Stimulated activated CD4-positive, alpha-beta T cell treated with anti-CD3 and anti-CD28 coated beads, Interleukin-2, amount 100 ng/mL, for 4 hours (primary cell): ENCODE results near the gene NT5E.
"Not testable (repeated sequence)": the region's sequence is repeated elsewhere in the genome, so short reads cannot be mapped to it uniquely, and the experiment has no call there.

Experiments used
- DNase-seq: peaks from one replicate; pipeline ENCODE4 v3.0.0-alpha.2; 2020; ENCODE audit warnings: low read depth

NT5E gene

DNA sequence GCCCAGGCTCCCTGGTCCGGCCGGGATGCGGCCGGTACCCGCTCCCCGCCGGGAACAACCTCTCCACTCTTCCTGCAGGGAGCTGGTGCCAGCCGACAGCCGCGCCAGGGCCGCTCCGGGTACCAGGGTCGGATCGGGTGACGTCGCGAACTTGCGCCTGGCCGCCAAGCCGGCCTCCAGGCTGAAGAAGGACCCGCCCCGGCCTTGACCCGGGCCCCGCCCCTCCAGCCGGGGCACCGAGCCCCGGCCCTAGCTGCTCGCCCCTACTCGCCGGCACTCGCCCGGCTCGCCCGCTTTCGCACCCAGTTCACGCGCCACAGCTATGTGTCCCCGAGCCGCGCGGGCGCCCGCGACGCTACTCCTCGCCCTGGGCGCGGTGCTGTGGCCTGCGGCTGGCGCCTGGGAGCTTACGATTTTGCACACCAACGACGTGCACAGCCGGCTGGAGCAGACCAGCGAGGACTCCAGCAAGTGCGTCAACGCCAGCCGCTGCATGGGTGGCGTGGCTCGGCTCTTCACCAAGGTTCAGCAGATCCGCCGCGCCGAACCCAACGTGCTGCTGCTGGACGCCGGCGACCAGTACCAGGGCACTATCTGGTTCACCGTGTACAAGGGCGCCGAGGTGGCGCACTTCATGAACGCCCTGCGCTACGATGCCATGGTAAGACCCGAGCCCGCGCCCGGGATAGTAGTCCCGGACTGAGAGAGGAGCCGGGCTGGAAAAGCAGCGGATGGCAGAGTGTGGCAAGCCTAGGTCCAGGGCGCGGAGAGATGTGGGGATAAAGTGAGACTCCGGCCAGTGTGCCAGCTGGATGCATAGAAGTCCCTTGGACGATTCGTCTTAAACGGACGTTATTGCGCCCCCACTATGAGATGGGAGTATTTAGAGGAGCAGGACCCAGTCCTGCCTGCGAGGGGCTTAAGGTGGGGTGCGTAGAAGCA lies at the start of gene NT5E:
TSS of gene NT5E (plus strand) at position 266 of the 942 bp plus-strand sequence. CDS start at position 323, 57 bp downstream.
- DNase-seq: no peak

DNA sequence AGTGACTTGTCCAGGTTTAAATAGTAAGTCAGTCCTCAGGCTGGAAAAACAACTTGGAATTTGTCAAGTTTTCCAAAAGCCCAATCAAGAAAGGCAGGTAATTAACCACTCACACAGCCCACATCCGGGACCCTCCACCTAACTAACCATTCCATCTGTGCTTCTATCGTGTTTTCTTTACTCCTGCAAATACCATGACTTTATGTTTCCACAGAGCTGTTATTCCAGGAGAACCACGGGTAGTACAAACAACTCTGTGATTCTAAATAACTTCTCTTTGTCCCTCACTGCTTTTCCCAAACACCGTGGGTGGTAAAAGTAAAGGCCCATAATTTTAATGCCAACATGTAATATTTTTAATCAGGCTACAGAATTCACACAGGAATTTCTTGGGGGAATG lies 49.6 kb upstream of the NT5E start:
- DNase-seq: no peak

DNA sequence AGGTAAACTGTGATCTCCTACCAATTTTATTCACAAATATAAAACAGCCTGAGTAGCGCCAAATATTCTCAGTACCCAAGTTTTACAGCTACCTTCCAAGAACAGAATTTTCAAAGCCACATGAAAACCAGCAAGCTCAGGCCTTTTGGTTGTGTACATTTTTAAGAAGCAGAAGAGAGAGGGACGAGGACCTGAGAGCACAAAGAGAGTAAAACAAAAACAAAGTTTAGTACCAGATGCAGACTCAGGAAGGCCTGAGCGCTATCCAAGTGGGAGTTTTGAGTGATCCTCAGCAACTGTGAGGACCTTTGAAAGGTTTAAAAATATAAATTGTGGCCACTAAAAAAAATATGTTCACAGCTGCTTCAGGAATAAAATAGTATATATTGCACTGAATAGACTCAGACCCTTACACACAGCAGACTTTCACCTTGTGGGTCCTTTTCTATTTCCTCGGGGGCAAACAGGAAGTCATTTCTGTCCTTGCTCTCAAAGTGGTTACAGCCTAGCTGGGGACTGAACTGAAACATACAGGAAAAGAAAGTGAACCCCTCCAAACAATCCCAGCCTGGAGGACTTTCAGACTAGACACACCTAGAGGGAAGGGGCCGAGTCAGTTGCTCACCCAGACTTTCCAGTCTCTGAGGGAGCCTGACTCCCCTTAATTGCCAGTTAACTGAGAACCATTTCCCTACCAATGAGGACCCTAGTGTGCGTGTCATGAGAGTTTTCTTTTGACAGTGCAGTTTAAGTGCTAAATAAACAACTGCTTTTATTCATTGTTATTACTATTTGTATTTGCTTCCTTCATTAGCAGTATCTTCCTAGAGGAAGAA lies 48.5 kb upstream of the NT5E start:
- no peak for DNase-seq

DNA sequence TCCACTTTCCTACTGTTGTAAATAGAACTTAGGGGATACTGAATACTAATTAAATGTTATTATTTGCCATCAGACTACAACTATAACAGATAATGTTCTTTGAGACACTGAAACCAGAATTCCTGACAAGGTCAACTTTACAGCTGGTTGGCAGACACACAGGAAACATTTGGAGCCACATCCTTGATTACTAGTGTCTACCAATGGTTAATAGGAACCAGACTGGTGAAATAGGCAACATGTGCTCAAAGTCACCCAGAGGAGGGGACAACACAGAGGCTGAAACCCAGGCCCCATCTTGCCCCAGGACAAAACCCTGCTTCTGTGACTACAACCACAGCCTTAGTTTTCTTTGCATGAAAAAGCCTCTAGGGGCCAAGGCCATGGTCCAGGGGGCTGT lies 47.8 kb upstream of the NT5E start:
- no peak for DNase-seq

DNA sequence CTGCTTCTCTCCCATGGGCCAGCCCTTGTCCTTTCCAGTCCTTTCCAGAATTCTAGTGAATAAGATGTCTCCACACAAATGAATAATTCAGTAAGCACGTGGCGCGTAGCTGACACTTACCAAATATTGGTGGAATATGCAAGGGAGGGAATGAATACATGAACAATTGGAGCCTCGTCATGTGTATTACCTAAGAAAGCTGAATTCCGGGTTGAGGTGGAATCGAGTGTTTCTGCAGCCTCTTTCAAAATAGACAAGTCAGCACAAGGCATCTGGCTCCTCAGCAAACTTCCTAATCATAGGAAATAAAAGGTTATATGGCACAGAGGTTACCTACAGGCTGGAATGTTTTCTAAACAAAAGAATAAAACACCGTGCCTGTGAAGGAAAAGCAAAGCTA lies 47.0 kb upstream of the NT5E start:
- DNase-seq: no peak

DNA sequence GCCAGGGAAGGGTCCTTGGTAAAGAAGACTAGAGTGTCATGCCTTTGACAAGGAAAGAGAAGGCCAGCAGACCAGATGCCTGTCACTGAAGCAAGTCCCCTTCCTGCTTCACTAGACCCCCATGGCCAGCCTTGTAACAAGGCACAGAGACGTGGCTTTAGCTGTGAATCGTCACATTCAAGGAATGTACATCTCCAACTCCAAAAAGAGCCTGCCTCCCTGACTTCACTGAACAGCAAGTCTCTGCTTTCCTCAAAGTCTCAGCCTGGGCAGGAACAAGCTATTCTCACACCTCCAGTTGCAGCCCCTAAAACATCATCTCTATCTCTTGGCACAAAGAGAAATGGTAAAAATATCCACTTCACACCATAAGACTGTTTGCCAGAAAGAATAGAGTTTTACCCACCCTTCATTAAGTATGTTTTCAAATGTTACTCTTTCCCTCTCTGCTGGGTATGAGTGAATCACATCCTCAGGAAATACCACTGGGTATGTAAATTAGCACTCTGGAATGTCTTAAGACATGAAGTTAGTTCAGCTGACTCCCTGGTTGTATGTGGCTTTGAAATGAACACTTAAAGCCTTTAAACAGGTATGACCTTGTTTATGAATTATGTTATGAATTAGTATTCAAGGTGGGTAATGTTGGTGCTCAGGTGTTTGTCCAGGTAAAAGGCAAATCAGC lies 46.4 kb upstream of the NT5E start:
- no peak for DNase-seq

DNA sequence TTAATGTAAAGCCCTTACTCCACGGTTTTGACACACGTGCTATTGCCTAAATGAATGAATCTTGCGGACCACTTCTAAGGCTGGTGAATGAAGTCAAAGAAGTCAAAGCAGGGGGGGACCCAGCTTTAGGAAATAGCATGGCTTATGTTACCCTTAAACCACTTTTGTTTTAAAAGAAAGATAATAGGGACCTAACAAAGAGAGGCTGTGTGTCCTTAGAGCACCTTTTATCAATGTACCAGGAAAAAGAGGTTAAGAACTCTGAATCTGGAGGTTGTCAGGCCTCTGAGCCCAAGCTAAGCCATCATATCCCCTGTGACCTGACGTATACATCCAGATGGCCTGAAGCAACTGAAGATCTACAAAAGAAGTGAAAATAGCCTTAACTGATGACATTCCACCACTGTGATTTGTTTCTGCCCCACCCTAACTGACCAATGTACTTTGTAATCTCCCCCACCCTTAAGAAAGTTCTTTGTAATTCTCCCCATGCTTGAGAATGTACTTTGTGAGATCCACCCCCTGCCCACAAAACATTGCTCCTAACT lies 45.8 kb upstream of the NT5E start:
- not testable (repeated sequence) for DNase-seq

DNA sequence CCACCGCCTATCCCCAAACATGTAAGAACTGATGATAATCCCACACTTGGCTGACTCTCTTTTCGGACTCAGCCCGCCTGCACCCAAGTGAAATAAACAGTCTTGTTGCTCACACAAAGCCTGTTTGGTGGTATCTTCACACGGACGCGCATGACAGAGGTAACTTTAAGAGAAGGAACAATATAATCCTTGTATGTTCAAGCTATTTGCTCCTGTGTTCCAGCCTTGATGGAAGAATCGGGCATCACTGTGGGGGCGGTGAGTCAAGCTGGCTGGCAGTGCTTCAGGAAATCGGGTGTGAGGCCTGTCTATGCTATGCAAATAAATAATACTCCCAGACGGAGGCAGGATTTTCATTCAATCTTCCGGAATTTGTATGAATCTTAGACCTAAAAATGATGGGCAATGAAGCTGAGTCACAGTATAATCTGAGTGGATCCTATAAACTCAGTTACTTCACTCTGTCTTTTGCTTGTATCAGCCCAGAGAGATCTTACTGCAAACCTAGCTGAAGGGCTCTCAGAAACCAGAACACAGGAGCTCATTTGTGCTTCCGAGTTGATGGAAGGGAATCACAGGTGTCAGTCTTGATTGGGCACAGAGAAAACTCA lies 45.2 kb upstream of the NT5E start:
- no peak for DNase-seq

DNA sequence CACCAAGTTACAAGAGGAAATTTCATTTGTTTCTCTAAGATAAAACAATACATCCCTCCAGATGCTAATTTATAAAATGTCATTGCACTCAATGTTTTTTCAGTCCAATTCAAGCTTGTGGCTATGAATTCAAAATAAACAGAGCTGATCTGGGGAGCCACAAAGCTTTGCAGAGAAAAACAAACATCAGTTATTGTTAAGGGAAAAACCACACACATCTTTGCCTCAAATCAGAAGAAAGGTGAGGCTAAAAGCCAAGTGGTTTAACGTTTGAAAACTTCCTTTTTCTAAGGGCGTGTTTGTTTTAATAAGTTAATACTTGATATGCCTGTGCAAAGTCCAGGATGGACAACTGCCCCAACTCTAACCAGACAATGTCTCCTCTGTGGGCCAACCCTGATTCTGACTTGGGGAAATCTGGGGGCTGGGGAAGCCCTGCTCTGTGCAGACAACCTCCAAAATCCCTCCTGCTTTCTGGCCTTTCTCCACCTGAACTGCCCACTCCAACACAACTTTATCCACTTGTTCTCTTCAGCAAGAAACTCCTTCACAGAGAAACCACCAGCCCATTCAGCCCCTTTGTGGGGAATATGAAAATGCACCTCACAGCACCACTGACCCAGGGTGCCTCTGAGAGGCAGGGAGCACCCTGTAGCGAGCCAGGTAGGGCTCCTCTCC lies 44.6 kb upstream of the NT5E start:
- DNase-seq: no peak

DNA sequence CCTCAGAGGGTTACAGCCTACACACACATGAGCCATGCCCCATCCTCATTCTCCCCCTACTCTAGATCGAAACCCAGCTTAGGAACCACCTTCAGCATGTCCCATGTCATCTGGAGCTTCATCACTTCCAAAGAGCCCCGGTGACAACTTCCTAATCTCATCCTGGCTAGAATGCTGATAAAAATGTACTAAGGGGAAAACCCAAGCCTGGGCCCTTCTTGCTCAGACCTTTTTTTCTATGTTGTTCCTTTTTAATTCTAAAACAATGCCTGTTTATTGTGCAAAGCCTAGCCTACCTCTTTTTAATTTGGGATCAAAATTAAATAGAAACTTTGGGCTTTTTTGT lies 44.1 kb upstream of the NT5E start:
- DNase-seq: no peak

DNA sequence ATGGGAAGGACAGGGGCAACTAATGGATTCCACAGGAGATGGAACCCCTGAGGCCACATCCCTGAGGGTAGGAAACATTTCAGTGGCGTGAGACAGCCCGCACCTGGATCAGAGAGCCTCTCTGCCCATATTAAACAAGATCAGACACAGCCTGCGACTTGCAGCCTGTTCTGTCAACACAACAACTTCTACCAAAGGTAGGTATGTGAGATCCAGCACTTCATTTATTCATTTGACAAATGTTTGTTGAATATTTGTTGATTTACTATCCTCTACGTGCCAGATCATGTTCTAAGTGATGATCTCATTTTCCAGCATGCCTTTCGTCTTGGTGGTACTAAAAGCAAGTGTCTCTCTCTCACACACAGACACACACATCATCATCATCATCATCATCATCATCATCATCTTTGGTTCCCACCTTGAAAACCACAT lies 43.2 kb upstream of the NT5E start:
- DNase-seq: no peak

DNA sequence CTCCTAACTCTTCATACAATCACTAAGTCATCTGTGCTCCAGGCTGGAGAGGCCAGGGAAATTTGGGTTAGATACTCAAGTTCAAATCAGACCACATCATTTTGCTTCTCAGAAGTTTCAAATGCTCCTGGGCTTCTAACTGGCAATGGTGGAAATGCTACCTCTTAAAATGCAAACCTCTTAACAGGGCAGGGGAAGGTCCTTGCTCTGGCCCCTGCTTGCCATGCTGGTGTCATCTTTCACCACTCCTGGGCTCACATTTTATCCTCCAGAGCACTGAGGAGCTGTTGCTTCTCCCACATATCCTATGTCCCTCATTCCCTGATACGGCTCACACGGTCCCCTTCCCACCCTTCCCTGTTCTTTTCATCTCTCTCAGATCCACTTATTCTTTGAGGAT lies 41.8 kb upstream of the NT5E start:
- no peak for DNase-seq

DNA sequence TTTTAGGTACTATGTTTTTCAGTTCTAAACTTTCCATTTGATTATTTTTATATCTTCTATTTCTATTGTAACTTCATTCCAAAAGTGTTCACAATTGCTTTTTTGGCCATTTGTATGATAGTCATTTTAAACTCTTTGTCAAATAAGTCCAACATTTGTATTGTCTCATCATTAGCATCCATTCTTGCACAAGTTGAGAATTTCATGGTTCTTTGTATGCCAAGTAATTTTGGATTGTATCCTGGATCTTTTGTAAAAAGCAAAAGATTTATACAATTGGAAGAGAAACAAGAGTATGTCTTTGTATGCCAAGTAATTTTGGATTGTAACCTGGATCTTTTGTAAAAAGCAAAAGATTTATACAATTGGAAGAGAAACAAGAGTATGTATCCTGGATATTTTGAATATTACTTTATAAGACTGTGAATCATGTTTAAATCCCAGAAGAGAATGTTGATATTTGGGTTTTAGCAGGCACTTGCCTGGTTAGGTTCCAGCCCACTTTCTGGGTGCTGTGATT lies 36.9 kb upstream of the NT5E start:
- no peak for DNase-seq

DNA sequence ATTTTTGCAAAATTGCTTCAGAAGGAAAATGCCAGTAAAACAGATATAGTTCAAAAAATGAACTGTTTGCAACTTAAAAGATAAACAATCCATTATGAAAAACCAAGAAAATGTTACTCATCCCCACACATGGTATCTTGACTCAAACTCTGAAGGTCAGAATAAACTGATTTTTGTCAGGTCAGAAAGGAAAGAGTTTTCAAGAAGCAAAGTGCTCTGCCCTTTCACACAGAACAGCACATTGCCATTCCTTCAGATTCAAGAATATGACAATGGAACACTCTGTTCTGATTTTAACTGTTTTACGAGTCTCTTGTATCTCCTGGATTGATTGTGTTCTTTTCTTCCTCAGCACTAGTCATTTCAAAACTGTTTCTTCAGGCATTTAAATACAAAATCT lies 33.8 kb upstream of the NT5E start:
- no peak for DNase-seq

DNA sequence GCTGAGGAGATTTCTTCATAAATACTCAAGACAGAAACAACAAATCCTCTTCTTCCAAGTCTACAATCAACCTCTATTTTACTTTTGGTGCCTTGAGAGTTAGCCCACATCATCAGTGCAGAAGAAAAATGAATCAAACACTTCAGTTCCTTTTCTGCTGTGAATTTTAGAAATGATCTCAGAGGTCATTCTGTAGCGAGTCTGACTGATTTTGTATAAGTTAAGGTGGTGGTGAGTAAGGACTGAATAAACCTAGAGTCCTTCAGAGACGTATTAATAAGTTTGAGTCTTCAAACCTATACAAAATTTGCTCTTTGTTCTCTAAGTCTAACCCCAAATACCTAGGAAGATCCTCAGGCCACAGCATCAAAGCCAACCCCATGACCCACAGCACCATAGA lies 33.1 kb upstream of the NT5E start:
- DNase-seq: no peak

DNA sequence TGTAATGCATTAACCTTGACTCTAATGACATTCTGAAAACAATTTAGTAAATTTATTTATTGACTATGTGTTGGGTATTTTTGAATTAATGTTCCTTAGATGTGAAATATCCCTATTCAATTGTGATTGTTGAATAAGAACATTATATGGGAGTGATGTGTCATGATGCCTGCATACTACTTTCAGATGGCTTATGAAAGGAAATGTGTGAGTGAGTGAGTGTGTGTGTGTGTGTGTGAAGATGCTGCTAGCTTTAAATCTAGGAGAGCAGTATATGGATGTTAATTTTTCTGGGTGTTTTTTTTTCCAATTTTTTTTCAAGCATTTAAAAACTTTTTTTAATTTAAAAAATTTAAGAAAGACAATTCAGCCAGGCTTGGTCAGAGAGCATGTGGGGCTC lies 32.5 kb upstream of the NT5E start:
- no peak for DNase-seq

DNA sequence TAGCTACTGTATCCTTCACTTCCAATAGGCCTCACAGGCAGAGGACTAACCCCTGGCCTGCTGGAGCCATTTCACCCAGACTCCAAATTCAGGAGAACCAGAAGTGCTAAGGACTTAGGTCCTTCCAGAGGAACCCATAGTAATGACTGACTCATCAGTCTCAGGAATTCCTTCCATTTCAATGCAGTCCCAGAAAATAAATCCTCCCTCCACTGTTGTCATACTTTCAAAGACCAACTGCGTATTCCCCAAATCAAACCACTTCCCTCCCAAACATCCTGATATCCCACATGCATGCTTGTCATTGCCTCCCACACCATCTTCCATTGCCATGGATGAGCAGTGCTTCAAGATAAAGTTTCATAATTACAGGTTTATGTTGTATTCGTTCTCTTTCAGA lies 31.8 kb upstream of the NT5E start:
- no peak for DNase-seq

DNA sequence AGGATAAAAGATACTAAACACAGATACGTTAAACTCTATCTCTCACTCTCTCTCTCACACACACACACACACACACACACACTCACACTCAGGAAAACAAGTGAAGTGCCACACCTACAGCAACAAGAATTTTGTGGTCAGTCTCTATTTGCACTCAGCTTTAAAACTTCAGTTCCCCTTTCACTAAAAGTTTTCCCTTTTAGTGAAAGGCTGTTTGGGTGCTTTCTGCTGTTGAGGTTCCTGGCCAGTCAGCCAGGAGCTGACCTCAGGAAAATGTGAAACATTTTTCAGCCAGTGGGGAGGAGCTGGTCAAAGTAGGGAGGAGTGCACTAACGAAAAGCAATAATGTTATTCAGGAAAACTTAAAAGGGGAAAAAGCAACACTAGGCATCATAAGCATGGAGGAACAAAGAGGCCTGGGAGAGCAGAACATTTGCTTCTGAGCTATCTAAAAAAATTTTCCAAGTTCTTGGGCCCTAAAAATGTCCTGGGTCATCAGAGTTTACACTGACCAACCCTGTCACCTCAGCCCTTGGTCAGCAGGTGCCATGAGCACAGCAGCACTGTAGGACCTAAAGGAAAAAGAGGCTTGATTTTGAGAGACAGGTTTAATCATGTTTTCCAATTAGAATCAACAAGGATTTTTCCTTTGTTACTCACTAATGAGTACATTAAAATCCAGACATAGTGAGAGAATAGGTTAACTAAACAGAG lies 30.7 kb upstream of the NT5E start:
- no peak for DNase-seq

DNA sequence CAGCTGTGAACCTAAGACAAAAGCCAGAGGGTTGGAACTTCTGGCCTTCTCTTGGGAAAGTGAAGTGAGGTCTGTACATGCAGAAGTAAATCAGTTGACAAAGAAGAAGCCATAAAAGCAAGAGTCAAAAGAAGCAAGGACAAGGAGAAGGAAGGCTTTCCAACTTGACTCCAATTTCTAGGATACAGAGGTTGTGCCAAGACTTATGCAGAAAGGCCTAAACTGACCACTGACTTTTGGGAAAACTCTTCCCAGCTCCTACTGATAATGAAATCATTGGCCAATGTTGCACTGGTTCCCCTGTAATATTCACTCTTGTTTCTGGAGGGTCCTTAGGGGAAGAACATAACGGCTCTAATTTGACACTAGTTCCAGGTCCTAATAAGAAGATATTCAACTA lies 29.3 kb upstream of the NT5E start:
- DNase-seq: no peak

DNA sequence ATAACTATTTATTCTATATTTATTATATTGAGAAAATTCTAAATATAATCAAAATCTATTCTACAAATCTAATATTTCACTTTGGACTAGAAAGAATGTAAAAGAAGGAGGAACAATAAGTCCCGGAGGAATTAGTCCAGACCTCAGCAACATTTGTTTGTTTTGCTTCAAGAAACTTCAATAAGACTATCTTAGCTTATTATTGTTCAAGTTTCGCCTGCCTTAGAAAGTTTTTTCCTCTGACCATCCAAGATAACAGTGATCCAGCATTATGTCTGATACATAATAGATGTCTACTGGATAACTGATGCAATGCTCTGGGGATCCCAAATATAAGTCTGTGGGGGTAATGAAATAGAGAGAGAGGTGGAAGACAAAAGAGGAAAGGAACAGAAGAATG lies 28.7 kb upstream of the NT5E start:
- DNase-seq: no peak
